Immature natural killer cell (primary cell): ENCODE data around the gene HS6ST1. TPM values are rescaled to one million over a fixed set of nuclear protein-coding genes. Genes with fewer than 3 reads are reported as not detected.

Experiments used
- DNase-seq, 3 donors: peaks; one replicate each; pipeline ENCODE4 v3.0.0; 2022; ENCODE audit warnings: mixed read lengths in 1 of 3
- H3K27ac Mint-ChIP-seq, 6 donors: one replicate each; pipeline ENCODE4 v1.8.0; 2020; ENCODE audit warnings: mixed read lengths in 6 of 6, mild to moderate bottlenecking in 5 of 6, inconsistent platforms in 4 of 6, moderate library complexity in 3 of 6
- H3K27me3 Mint-ChIP-seq, 3 donors: one replicate each; pipeline ENCODE4 v1.8.0; 2020 to 2021; ENCODE audit warnings: low read depth in 3 of 3, mild to moderate bottlenecking in 3 of 3, mixed read lengths in 3 of 3, moderate library complexity in 3 of 3, inconsistent platforms in 1 of 3
- H3K36me3 Mint-ChIP-seq, 3 donors: one replicate each; pipeline ENCODE4 v1.8.0; 2020; ENCODE audit warnings: mixed read lengths in 3 of 3, inconsistent platforms in 2 of 3, mild to moderate bottlenecking in 2 of 3
- H3K4me1 Mint-ChIP-seq, 2 donors: one replicate each; pipeline ENCODE4 v1.8.0; 2020; ENCODE audit warnings: inconsistent platforms in 2 of 2, mild to moderate bottlenecking in 2 of 2, mixed read lengths in 2 of 2, moderate library complexity in 1 of 2
- H3K4me3 Mint-ChIP-seq, 5 donors: one replicate each; pipeline ENCODE4 v1.8.0; 2020; ENCODE audit warnings: mild to moderate bottlenecking in 5 of 5, mixed read lengths in 5 of 5, inconsistent platforms in 3 of 5, moderate library complexity in 3 of 5
- H3K9me3 Mint-ChIP-seq, 6 donors: one replicate each; pipeline ENCODE4 v1.8.0; 2020; ENCODE audit warnings: mild to moderate bottlenecking in 6 of 6, mixed read lengths in 6 of 6, inconsistent platforms in 4 of 6, moderate library complexity in 3 of 6
- polyA plus RNA-seq, 3 donors: library from polyadenylated mRNA; unstranded; fragments of 300-500 nt; fragmentation: Illumina TruSeq; gene quantifications; one replicate each; pipeline ENCODE4 v1.2.3, GENCODE V29; 2021

Gene HS6ST1
- polyA plus RNA-seq, 3 donors from 2014 or later: 5.1 to 6.6 (median 6.0) TPM

DNA sequence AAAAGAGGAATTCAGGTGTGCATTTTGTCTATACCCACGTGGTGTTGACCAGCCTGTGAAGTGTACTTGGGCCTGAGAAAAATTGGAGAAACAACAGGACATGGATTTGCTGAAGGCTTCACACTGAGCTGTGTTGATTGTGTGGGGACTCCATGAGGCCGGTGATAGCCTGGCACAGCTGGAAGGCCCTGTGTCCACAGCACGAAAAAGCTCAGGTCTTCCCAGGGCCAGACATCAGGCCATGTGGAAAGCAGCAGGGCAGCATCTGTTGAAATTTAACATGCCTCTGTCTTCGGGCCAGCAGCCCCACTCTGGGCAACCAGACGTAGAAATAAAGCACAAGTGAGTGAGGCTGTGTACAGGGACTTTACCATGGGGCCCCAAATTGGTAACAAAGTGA lies 84.1 kb downstream of the HS6ST1 start:
- Mint-ChIP-seq H3K27me3 (peaks cover 0 to 9% (median 3%) of the 10 kb centered on the region in 3 donors), H3K36me3 (no peaks in the 10 kb centered on the region), H3K9me3 (no peaks in the 10 kb centered on the region), H3K4me3 (peak overlapping the region in 1 of 5 donors; percentile 18), H3K27ac (no peak overlapping the region), H3K4me1 (peaks cover 4 to 7% of the 10 kb centered on the region in 2 donors)
- no peak for DNase-seq

DNA sequence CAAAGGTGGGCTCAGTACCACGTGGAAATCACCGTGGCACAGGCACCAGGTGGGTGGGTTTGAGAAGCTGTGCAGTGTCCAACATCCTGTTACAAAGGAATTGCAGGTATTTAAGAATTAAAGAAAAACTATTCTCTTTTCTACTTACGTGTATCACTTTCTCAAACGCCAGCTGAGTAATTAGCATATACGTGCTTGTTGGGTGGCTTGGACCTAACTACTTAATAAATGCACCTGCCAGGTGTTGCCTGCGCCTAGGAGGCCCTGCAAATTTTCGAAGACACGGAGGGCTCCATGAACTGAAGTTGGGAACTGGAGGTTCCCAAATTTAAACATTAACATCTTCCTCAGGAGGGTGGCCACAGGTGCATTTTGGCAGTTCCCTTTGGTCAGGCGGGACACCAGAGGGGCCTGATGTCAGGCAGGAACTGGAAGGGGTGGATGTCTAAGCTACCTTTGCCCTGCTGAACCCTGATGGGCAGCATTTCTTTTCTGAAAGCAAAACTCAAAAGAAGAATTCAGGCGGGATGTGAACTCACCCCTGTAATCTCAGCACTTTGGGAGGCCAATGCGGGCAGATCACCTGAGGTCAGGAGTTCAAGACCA lies 84.8 kb downstream of the HS6ST1 start:
- H3K27ac Mint-ChIP-seq: peak overlapping the region in 4 of 6 donors; percentile 64 to 81 (median 70)
- peak overlapping the region; percentile 83 to 90 (median 86) for H3K4me3 Mint-ChIP-seq
- H3K27me3 Mint-ChIP-seq: peaks cover 0 to 9% (median 3%) of the 10 kb centered on the region in 3 donors
- no peak for DNase-seq
- no peaks in the 10 kb centered on the region for H3K36me3 Mint-ChIP-seq
- H3K9me3 Mint-ChIP-seq: no peaks in the 10 kb centered on the region
- H3K4me1 Mint-ChIP-seq: peaks cover 4 to 7% of the 10 kb centered on the region in 2 donors

DNA sequence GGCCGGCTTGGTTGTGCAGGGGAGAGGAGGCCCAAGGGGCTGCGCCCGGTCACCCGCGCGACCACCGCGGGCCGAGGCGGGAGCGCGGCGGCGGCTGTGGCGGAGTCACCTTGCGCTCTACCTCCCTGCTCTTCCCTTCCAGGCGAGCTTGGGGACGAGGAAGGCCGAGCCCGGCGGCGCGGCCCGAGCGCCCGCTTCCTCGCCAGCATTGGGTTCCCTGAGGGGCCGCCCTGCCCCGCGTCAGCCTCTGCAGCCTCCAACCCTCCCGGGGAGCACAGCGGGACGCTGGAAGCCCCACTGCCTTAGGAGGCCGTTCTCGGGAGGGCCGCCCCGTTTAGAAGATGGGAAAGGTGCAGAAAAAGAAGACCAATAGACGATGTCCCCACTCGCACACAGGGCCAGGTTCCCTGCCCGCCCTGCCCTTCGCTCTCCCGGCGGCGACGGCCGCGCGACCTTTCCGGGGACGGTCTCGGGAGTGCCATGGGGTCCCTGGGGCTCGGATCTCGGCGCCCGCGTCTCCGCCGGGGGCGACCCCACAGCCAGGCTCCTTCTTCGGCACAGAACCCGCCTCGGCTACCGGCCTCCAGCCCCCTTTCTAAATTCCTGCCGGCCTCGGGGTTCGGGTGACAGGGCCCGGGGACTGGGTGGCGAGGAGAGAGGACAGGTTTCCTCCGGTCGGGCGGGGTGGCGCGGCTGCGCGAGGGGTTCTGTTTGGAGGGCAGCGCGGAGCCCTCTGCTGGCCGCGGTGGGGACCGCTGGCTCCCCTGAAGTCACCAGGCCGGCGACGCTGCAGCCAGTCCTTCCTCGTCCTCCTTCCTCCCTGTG lies 85.5 kb downstream of the HS6ST1 start:
- H3K9me3 Mint-ChIP-seq: no peaks in the 10 kb centered on the region
- H3K27ac Mint-ChIP-seq: peak overlapping the region in 4 of 6 donors; percentile 64 to 81 (median 70)
- no peaks in the 10 kb centered on the region for H3K36me3 Mint-ChIP-seq
- peak overlapping the region; percentile 83 to 90 (median 86) for H3K4me3 Mint-ChIP-seq
- H3K4me1 Mint-ChIP-seq: peaks cover 4 to 7% of the 10 kb centered on the region in 2 donors
- peaks cover 0 to 9% (median 3%) of the 10 kb centered on the region in 3 donors for H3K27me3 Mint-ChIP-seq
- DNase-seq: peak; percentile 75 to 81 (median 77)

DNA sequence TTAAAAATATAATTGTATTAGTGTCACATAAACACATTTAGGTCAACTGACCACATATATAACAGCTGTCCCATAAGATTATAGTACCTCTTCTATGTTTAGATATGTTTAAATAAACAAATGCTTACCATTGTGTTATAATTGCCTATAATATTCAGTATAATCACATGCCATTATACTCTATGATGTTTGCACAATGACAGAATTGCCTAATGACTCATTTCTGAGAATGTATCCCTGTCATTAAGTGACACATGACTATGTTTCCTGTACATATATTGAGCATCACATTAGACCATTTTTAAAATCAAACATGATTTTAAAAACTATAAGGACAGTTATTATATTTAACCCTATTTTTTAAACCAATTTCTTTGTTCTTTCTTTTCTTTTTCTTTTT lies 89.8 kb downstream of the HS6ST1 start:
- Mint-ChIP-seq H3K9me3 (no peaks in the 10 kb centered on the region), H3K4me3 (no peak overlapping the region), H3K27me3 (peaks cover 0 to 5% (median 0%) of the 10 kb centered on the region in 3 donors), H3K27ac (no peak overlapping the region), H3K36me3 (no peaks in the 10 kb centered on the region), H3K4me1 (peaks cover 4 to 5% of the 10 kb centered on the region in 2 donors)
- DNase-seq: no peak

DNA sequence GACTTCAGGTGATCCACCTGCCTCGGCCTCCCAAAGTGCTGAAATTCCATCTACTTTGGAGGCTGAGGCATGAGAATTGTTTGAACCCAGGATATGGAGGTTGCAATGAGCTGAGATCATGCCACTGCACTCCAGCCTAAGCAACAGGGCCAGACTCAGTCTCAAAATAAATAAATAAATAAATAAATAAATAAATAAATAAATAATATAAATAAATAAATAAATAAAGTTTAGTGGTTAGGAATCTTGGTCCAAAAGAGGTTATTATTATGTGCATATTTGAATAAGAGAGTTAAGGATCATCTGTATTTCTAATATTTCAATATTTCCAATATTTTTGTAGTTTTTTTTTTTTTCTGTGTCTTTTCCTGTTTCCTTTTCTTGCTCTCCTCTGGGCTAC lies 90.8 kb downstream of the HS6ST1 start:
- H3K9me3 Mint-ChIP-seq: no peaks in the 10 kb centered on the region
- H3K4me1 Mint-ChIP-seq: no peaks in the 10 kb centered on the region
- H3K36me3 Mint-ChIP-seq: no peaks in the 10 kb centered on the region
- H3K27ac Mint-ChIP-seq: no peak overlapping the region
- DNase-seq: no peak
- H3K4me3 Mint-ChIP-seq: no peak overlapping the region
- H3K27me3 Mint-ChIP-seq: peaks cover 0 to 2% (median 0%) of the 10 kb centered on the region in 3 donors

DNA sequence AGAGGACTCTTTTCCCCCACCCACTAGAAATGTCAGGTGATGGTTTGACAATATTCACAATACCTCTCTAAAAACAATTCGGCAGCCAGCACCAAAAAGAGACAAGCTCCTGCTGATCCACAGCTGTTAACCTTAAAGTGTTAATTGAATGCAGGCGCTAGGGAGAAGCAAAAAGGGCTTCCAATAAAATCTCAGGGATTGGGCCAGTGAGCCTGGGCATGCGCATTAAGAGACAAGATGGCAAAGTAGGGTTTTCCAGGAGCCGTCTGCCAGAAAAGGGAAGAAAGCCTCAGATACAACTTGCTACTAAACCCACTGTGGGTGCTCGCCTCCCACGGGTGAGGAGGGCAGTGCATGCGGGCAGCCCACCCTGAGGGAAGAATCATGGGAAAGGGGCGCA lies 98.8 kb downstream of the HS6ST1 start:
- no peaks in the 10 kb centered on the region for H3K4me1 Mint-ChIP-seq

DNA sequence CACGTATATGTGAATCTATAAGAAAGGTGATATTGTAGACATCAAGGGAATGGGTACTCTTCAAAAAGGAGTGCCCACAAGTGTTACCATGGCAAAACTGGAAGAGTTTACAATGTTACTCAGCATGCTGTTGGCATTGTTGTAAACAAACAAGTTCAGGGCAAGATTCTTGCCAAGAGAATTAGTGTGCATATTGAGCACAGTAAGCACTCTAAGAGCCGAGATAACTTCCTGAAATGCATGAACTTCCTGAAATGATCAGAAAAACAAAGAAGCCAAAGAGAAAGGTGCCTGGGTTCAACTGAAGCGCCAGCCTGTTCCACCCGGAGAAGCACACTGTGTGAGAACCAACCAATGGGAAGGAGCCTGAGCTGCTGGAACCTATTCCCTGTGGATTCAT lies 101.0 kb downstream of the HS6ST1 start:
- H3K4me3 Mint-ChIP-seq: no peak overlapping the region
- H3K9me3 Mint-ChIP-seq: no peaks in the 10 kb centered on the region
- peaks cover 0 to 5% (median 2%) of the 10 kb centered on the region in 3 donors for H3K27me3 Mint-ChIP-seq
- H3K36me3 Mint-ChIP-seq: no peaks in the 10 kb centered on the region
- no peak overlapping the region for H3K27ac Mint-ChIP-seq
- DNase-seq: no peak
- H3K4me1 Mint-ChIP-seq: no peaks in the 10 kb centered on the region

More for the DNA sequence above, 98.8 kb downstream of the HS6ST1 start:
- H3K9me3 Mint-ChIP-seq: no peaks in the 10 kb centered on the region
- H3K27ac Mint-ChIP-seq: no peak overlapping the region
- H3K4me3 Mint-ChIP-seq: no peak overlapping the region
- peaks cover 0 to 6% (median 2%) of the 10 kb centered on the region in 3 donors for H3K27me3 Mint-ChIP-seq
- no peaks in the 10 kb centered on the region for H3K36me3 Mint-ChIP-seq
- no peak for DNase-seq

DNA sequence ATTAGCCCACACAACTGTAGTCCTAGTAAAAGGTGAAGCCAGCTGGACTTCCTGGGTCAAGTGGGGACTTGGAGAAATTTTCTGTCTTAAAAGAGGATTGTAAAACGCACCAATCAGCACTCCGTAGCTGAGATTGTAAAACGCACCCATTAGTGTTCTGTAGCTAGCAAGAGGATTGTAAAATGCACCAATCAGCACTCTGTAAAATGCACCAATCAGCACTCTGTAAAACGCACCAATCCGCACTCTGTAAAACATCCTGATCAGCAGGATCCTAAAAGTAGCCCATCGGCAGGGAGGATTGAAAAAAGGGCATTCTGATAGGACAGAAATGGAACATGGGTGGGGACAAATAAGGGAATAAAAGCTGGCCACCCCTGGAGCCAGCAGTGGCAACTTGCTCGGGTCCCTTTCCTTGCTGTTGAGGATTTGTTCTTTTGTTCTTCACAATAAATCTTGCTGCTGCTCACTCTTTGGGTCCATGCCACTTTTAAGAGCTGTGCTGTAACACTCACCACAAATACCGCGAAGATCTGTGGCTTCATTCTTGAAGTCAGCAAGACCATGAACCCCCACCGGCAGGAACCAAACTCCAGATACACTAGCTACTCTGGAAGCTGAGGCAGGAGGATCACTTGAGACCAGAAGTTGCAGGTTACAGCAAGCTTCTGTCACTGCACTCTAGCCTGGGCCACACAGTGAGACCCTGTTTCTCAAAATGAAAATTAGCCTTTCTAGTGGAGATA lies 102.6 kb downstream of the HS6ST1 start:
- DNase-seq: no peak
- no peaks in the 10 kb centered on the region for H3K36me3 Mint-ChIP-seq
- no peak overlapping the region for H3K27ac Mint-ChIP-seq
- H3K27me3 Mint-ChIP-seq: peaks cover 0 to 2% (median 0%) of the 10 kb centered on the region in 3 donors
- no peaks in the 10 kb centered on the region for H3K4me1 Mint-ChIP-seq
- no peaks in the 10 kb centered on the region for H3K9me3 Mint-ChIP-seq
- H3K4me3 Mint-ChIP-seq: no peak overlapping the region

Other genes starting within 250 kb of the HS6ST1 start
- gene UGGT1, start 227.7 kb downstream of the HS6ST1 start, polyA plus RNA-seq: 10 to 100 TPM; 10.9 to 32.4 (median 11.2) TPM